ENCODE results near the gene TSPAN33.

The TSPAN33 gene

GRCh38 chr7:129144095-129144833 lies at the start of gene TSPAN33 (continued):
- TF ChIP-seq INSM2 (tag by site-specific recombination; IDR thresholded peaks at IDR 0.05) (peak; percentile 70; the same call in 1 of the 2 replicates), ZNF596 (tag by site-specific recombination; IDR thresholded peaks at IDR 0.05) (no peak), SP2 (tag by site-specific recombination; IDR thresholded peaks at IDR 0.05) (peak; percentile 70), ZNF510 (tag by site-specific recombination; IDR thresholded peaks at IDR 0.05; ENCODE audit: insufficient replicate concordance) (no peak), ZNF561 (tag by site-specific recombination; IDR thresholded peaks at IDR 0.05; ENCODE audit: borderline replicate concordance) (0 out of 2 replicates have a peak, but pooled peaks have one; percentile 54), ZNF830 (tag by site-specific recombination; IDR thresholded peaks at IDR 0.05; ENCODE audit: low read depth) (no peak), SCRT1 (tag by site-specific recombination; IDR thresholded peaks at IDR 0.05; ENCODE audit: borderline replicate concordance) (peak; percentile 100), PATZ1 (tag by site-specific recombination; IDR thresholded peaks at IDR 0.05) (peak; percentile 59), ZNF394 (tag by site-specific recombination; IDR thresholded peaks at IDR 0.05; ENCODE audit: borderline replicate concordance) (peak; percentile 52; the same call in 1 of the 2 replicates), ZNF311 (tag by site-specific recombination; IDR thresholded peaks at IDR 0.05; ENCODE audit: borderline replicate concordance) (no peak), ZFHX2 (tag by site-specific recombination; conservative IDR thresholded peaks at IDR 0.05) (peak; percentile 79), ZNF2 (tag by site-specific recombination; IDR thresholded peaks at IDR 0.05) (peak; percentile 78), EGR2 (tag by site-specific recombination; IDR thresholded peaks at IDR 0.05; ENCODE audit: low read depth) (peak; percentile 43; the same call in 1 of the 2 replicates), PRDM10 (tag by site-specific recombination; IDR thresholded peaks at IDR 0.05) (peak; percentile 98), KLF9 (tag by site-specific recombination; IDR thresholded peaks at IDR 0.05; ENCODE audit: low read depth) (peak; percentile 19; the same call in 1 of the 2 replicates), SCRT2 (tag by site-specific recombination; IDR thresholded peaks at IDR 0.05) (peak; percentile 100), TRIM28 (IDR thresholded peaks at IDR 0.05; ENCODE audit: borderline replicate concordance, low read length) (peak; percentile 31; the same call in 1 of the 2 replicates), ZEB2 (tag by site-specific recombination; IDR thresholded peaks at IDR 0.05) (peak; percentile 85), ZBTB26 (tag by site-specific recombination; optimal IDR thresholded peaks at IDR 0.05) (peak; percentile 57), PRDM1 (tag by site-specific recombination; IDR thresholded peaks at IDR 0.05) (peak; percentile 17; the same call in 1 of the 2 replicates), ZNF600 (tag by site-specific recombination; IDR thresholded peaks at IDR 0.05) (peak; percentile 96), SETDB1 (IDR thresholded peaks at IDR 0.05; ENCODE audit: insufficient read length, low read length) (no peak), KLF8 (tag by site-specific recombination; IDR thresholded peaks at IDR 0.05) (peak; percentile 23)

Measured in HEK293 (cell line).